H9 (cell line): ENCODE data around the gene AEN. TPM values are rescaled to one million over a fixed set of nuclear protein-coding genes. Genes with fewer than 3 reads are reported as not detected.

Experiments used
- DNase-seq: peaks from one replicate; pipeline ENCODE4 v3.0.0-alpha.2; 2017
- H2AFZ ChIP-seq: one replicate; pipeline ENCODE4 v1.6.1; 2013; ENCODE audit warnings: mild to moderate bottlenecking, low read length, control low read depth, moderate library complexity
- H2AK5ac ChIP-seq: 2 replicates; pipeline ENCODE4 v1.6.1; 2013; ENCODE audit warnings: low read length, control low read depth, mixed read lengths; ENCODE audit not compliant: insufficient read length
- H2BK120ac ChIP-seq: one replicate; pipeline ENCODE4 v1.6.1; 2013; ENCODE audit warnings: low read depth, mild to moderate bottlenecking, low read length, control low read depth, inconsistent platforms; ENCODE audit not compliant: poor library complexity, severe bottlenecking
- H2BK12ac ChIP-seq: 2 replicates; pipeline ENCODE4 v1.6.1; 2013; ENCODE audit warnings: low read length, control low read depth, mixed read lengths, low read depth; ENCODE audit not compliant: insufficient read length
- H2BK15ac ChIP-seq: 2 replicates; pipeline ENCODE4 v1.6.1; 2013; ENCODE audit warnings: low read depth, low read length, control low read depth
- H2BK20ac ChIP-seq: one replicate; pipeline ENCODE4 v1.6.1; 2013; ENCODE audit warnings: low read depth, mild to moderate bottlenecking, low read length, control low read depth, inconsistent platforms; ENCODE audit not compliant: poor library complexity, severe bottlenecking
- H2BK5ac ChIP-seq: 2 replicates; pipeline ENCODE4 v1.6.1; 2013; ENCODE audit warnings: low read length, control low read depth, mixed read lengths; ENCODE audit not compliant: insufficient read length
- H3K14ac ChIP-seq: 2 replicates; pipeline ENCODE4 v1.6.1; 2013; ENCODE audit warnings: low read length, control low read depth; ENCODE audit not compliant: insufficient read depth
- H3K18ac ChIP-seq: 2 replicates; pipeline ENCODE4 v1.6.1; 2013; ENCODE audit warnings: low read depth, mild to moderate bottlenecking, mixed read lengths, low read length, control low read depth; ENCODE audit not compliant: insufficient read length
- H3K23ac ChIP-seq: 2 replicates; pipeline ENCODE4 v1.6.1; 2013; ENCODE audit warnings: low read length, control low read depth, mixed read lengths, low read depth; ENCODE audit not compliant: insufficient read length
- H3K23me2 ChIP-seq: 2 replicates; pipeline ENCODE4 v1.6.1; 2013; ENCODE audit warnings: low read depth, mild to moderate bottlenecking, mixed read lengths, low read length, control low read depth; ENCODE audit not compliant: insufficient read length, poor library complexity, severe bottlenecking
- H3K27ac ChIP-seq: 2 replicates; pipeline ENCODE4 v1.5.1; 2013; ENCODE audit warnings: low read length, control low read depth, mixed read lengths, low read depth; ENCODE audit not compliant: insufficient read length
- H3K27me3 ChIP-seq: 2 replicates; pipeline ENCODE4 v1.6.1; 2013; ENCODE audit warnings: low read length, control low read depth, inconsistent platforms; ENCODE audit not compliant: insufficient read depth
- H3K4ac ChIP-seq: 2 replicates; pipeline ENCODE4 v1.6.1; 2013; ENCODE audit warnings: low read depth, mild to moderate bottlenecking, control low read depth, inconsistent platforms, low read length, moderate library complexity
- H3K4me1 ChIP-seq: 2 replicates; pipeline ENCODE4 v1.6.1; 2013; ENCODE audit warnings: low read length, control low read depth, inconsistent platforms; ENCODE audit not compliant: insufficient read depth
- H3K4me2 ChIP-seq: 2 replicates; pipeline ENCODE4 v1.6.1; 2013; ENCODE audit warnings: low read length, control low read depth, mixed read lengths; ENCODE audit not compliant: insufficient read length, insufficient read depth
- H3K56ac ChIP-seq: 2 replicates; pipeline ENCODE4 v1.6.1; 2013; ENCODE audit warnings: low read depth, mild to moderate bottlenecking, mixed read lengths, low read length, control low read depth; ENCODE audit not compliant: insufficient read length
- H3K79me1 ChIP-seq: 2 replicates; pipeline ENCODE4 v1.6.1; 2013; ENCODE audit warnings: low read depth, mild to moderate bottlenecking, moderate library complexity, low read length, control low read depth, inconsistent platforms; ENCODE audit not compliant: insufficient read depth, poor library complexity, severe bottlenecking
- H3K79me2 ChIP-seq: 2 replicates; pipeline ENCODE4 v1.6.1; 2013; ENCODE audit warnings: low read length, control low read depth, inconsistent platforms; ENCODE audit not compliant: insufficient read depth
- H3K9ac ChIP-seq: 2 replicates; pipeline ENCODE4 v1.6.1; 2013; ENCODE audit warnings: low read length, control low read depth, mixed read lengths; ENCODE audit not compliant: insufficient read length; ENCODE audit errors: extremely low read depth
- H3K9me3 ChIP-seq: one replicate; pipeline ENCODE4 v1.6.1; 2013; ENCODE audit warnings: low read depth, low read length, inconsistent platforms; ENCODE audit not compliant: control insufficient read depth
- H3T11ph ChIP-seq: one replicate; pipeline ENCODE4 v1.6.1; 2013; ENCODE audit warnings: mild to moderate bottlenecking, low read length, control low read depth, inconsistent platforms
- H4K20me1 ChIP-seq: one replicate; pipeline ENCODE4 v1.6.1; 2013; ENCODE audit not compliant: control insufficient read depth, insufficient read length, insufficient read depth
- H4K5ac ChIP-seq: 2 replicates; pipeline ENCODE4 v1.6.1; 2013; ENCODE audit warnings: low read depth, mild to moderate bottlenecking, mixed read lengths, low read length, control low read depth; ENCODE audit not compliant: insufficient read length
- H4K8ac ChIP-seq: replicated peaks from 2 replicates; pipeline ENCODE4 v1.6.1; 2013; ENCODE audit warnings: low read length, control low read depth, mixed read lengths, low read depth; ENCODE audit not compliant: insufficient read length
- H4K91ac ChIP-seq: 2 replicates; pipeline ENCODE4 v1.6.1; 2013; ENCODE audit warnings: low read depth, mild to moderate bottlenecking, moderate library complexity, mixed read lengths, low read length, control low read depth; ENCODE audit not compliant: insufficient read length
- H3K27ac Mint-ChIP-seq, 3 experiments: 2 replicates in 2 of 3; 3 replicates in 1 of 3; pipeline ENCODE4 v1.8.0; 2020 to 2021; ENCODE audit warnings: mixed read lengths in 3 of 3, mild to moderate bottlenecking in 1 of 3, moderate library complexity in 1 of 3
- H3K27me3 Mint-ChIP-seq: 2 replicates; pipeline ENCODE4 v1.8.0; 2021; ENCODE audit warnings: low read depth, mild to moderate bottlenecking, moderate library complexity, mixed read lengths
- H3K36me3 Mint-ChIP-seq, 3 experiments: 2 replicates in 2 of 3; 3 replicates in 1 of 3; pipeline ENCODE4 v1.8.0; 2020 to 2021; ENCODE audit warnings: low read depth in 3 of 3, mixed read lengths in 3 of 3; ENCODE audit not compliant: insufficient read depth in 1 of 3
- H3K4me1 Mint-ChIP-seq, 2 experiments: 2 replicates each; pipeline ENCODE4 v1.8.0; 2020; ENCODE audit warnings: mixed read lengths in 2 of 2
- H3K4me3 Mint-ChIP-seq, 2 experiments: 2 replicates in 1 of 2; 3 replicates in 1 of 2; pipeline ENCODE4 v1.8.0; 2020 to 2021; ENCODE audit warnings: mild to moderate bottlenecking in 2 of 2, mixed read lengths in 2 of 2, moderate library complexity in 1 of 2
- H3K9me3 Mint-ChIP-seq, 2 experiments: 2 replicates in 1 of 2; 3 replicates in 1 of 2; pipeline ENCODE4 v1.8.0; 2020; ENCODE audit warnings: mild to moderate bottlenecking in 2 of 2, mixed read lengths in 2 of 2, moderate library complexity in 1 of 2
- CTCF ChIP-seq: fragments of 200-600 bp; sonication (generic); conservative IDR thresholded peaks from 3 replicates; pipeline ENCODE4 v1.8.0; 2021; ENCODE audit warnings: antibody characterized with exemption, mild to moderate bottlenecking
- WGBS: extraction: QIAGEN DNeasy Blood & Tissue Kit; methylation state at CpG from one replicate; pipeline ENCODE4 v1.1.7; 2013; ENCODE audit warnings: missing lambda C conversion rate, low lambda C conversion rate, mixed read lengths; ENCODE audit not compliant: insufficient read length; ENCODE audit errors: extremely low coverage; 5-methylcytosine and 5-hydroxymethylcytosine counted together
- total RNA-seq: library from RNA; stranded (reverse); gene quantifications from 2 replicates; pipeline ENCODE4 v1.2.1, GENCODE V29; 2021

AEN gene
- total RNA-seq, 1 experiment from 2014 or later, result 132 TPM

GRCh38 chr15:88634449-88634848 is 13.3 kb downstream of the AEN start:
- H3K4me1 Mint-ChIP-seq, result peaks cover 34 to 37% of the 10 kb centered on the region in 2 experiments
- Histone ChIP-seq H3K4me1 (peaks cover 10% of the 10 kb centered on the region; the same call in 1 of the 2 replicates), H2BK12ac (no peak overlapping the region), H3K9me3 (no peaks in the 10 kb centered on the region), H2BK20ac (no peak overlapping the region), H2BK120ac (no peak overlapping the region), H3K18ac (no peak overlapping the region), H3K9ac (no peak overlapping the region), H3T11ph (no peak overlapping the region), H4K20me1 (peaks cover 1% of the 10 kb centered on the region), H3K23ac (no peak overlapping the region), H2BK5ac (no peak overlapping the region), H3K27me3 (no peaks in the 10 kb centered on the region), H3K56ac (no peak overlapping the region), H2AFZ (no peak overlapping the region), H3K4me2 (no peak overlapping the region), H2BK15ac (no peak overlapping the region), H2AK5ac (no peak overlapping the region), H3K4ac (no peak overlapping the region), H4K91ac (no peak overlapping the region), H3K23me2 (peaks cover 5% of the 10 kb centered on the region), H3K79me1 (no peaks in the 10 kb centered on the region), H3K27ac (no peak overlapping the region), H4K8ac (no peak overlapping the region), H3K79me2 (no peaks in the 10 kb centered on the region), H3K14ac (no peak overlapping the region), H4K5ac (no peak overlapping the region)
- peak overlapping the region in 1 of 3 experiments; percentile 55; a peak in 1 of 7 replicates for H3K27ac Mint-ChIP-seq
- no peaks in the 10 kb centered on the region for H3K9me3 Mint-ChIP-seq
- peaks cover 29 to 58% (median 37%) of the 10 kb centered on the region in 3 experiments; a peak in 6 of 7 replicates for H3K36me3 Mint-ChIP-seq
- no peak for TF ChIP-seq CTCF
- no peaks in the 10 kb centered on the region; the same call in 1 of the 2 replicates for H3K27me3 Mint-ChIP-seq
- DNase-seq, result no peak
- no CpG with 5 or more reads among the region's 2 CpGs for WGBS
- no peak overlapping the region for H3K4me3 Mint-ChIP-seq
